Hepatocyte (in vitro differentiated cells): ENCODE data around the gene FECH.

Experiments used
- EZH2 ChIP-seq: fragments of 200-600 bp; sonication (generic); IDR thresholded peaks from 2 replicates; pipeline ENCODE4 v1.6.1; 2016; ENCODE audit warnings: antibody characterized with exemption, mild to moderate bottlenecking, borderline replicate concordance
- TF ChIP-seq, protein P1 (sequence below): fragments of 200-600 bp; sonication (generic); IDR thresholded peaks from 2 replicates; pipeline ENCODE4 v1.5.1; 2016; ENCODE audit warnings: antibody characterized with exemption, mild to moderate bottlenecking; ENCODE audit not compliant: poor library complexity

GRCh38 chr18:57529151-57529550 is 57.4 kb downstream of the FECH start:
- TF ChIP-seq, protein P1, sequence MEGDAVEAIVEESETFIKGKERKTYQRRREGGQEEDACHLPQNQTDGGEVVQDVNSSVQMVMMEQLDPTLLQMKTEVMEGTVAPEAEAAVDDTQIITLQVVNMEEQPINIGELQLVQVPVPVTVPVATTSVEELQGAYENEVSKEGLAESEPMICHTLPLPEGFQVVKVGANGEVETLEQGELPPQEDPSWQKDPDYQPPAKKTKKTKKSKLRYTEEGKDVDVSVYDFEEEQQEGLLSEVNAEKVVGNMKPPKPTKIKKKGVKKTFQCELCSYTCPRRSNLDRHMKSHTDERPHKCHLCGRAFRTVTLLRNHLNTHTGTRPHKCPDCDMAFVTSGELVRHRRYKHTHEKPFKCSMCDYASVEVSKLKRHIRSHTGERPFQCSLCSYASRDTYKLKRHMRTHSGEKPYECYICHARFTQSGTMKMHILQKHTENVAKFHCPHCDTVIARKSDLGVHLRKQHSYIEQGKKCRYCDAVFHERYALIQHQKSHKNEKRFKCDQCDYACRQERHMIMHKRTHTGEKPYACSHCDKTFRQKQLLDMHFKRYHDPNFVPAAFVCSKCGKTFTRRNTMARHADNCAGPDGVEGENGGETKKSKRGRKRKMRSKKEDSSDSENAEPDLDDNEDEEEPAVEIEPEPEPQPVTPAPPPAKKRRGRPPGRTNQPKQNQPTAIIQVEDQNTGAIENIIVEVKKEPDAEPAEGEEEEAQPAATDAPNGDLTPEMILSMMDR = no peak
- TF ChIP-seq EZH2 = no peak
